ENCODE results near the gene ZNF778.

Gene ZNF778

DNA sequence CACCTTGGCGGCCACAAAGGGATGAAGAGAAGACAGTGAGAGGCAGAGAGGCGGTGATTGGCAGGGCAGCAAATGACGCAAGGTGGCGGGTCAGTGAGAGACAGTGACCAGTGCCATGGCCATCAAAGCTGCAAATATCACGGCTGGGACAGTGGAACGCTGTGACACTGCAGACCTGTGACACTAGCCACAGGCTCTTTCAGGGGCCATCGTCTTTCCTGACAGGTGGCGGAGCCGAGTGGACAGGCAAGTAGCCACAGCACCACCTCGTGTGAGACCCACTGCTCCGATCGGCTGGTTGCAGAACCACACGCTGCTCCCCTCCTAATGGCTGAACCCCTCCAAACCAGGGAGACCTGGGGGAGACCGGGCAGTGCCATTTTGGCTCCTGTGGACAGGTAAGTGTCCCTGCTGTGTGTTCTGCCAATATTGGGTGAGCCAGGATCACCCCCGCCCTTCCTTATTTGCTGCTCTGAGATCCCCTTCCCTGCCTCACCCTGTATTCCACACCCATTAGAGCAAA, 7.9 kb upstream of the ZNF778 start:
- Histone ChIP-seq H3K4me3 (ENCODE audit: low read length in 2 of 2) (no peak overlapping the region), H3K27ac (ENCODE audit: low read length) (no peak overlapping the region), H3K36me3 (ENCODE audit: control insufficient read depth in 2 of 2, insufficient read depth in 2 of 2, low read length in 2 of 2) (no peaks in the 10 kb centered on the region), H3K9me3 (ENCODE audit: control insufficient read depth in 2 of 2, low read length in 2 of 2) (no peaks in the 10 kb centered on the region), H3K27me3 (ENCODE audit: control insufficient read depth in 1 of 2, insufficient read depth in 2 of 2, low read length in 2 of 2) (peaks cover 0 to 2% of the 10 kb centered on the region in 2 donors), H3K9ac (ENCODE audit: low read length in 2 of 2) (no peak overlapping the region), H3K4me1 (ENCODE audit: control insufficient read depth, insufficient read depth, low read length) (no peaks in the 10 kb centered on the region)

DNA sequence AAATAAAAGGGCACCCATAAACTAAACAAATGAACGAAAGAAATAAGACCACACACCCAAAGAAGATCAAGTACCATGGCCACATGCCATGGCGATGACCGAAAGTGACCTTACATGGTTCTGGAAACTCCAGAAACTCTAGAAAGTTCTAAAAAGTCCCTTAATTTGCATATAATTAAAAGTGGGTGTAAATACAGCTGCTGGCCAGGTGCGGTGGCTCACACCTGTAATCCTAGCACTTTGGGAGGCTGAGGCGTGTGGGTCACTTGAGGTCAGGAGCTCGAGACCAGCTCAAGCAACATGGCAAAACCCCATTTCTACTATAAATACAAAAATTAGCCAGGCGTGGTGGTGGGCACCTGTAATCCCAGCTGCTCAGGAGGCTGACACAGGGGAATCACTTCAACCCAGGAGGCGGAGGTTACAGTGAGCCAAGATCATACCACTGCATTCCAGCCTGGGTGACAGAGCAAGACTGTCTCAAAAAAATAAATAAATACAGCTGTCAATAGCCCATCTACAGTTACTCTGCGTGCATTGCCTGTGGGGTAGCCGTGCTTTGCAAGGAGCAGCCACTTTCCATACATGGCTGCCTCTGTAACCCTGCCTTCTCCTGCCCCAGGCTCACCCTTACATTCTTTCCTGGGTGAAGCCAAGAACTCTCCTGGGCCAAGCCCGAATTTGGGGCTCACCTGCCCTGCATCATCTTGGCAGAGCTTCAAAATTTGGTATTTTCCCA, 7.2 kb upstream of the ZNF778 start:
- Histone ChIP-seq H3K9ac (ENCODE audit: low read length in 2 of 2) (no peak overlapping the region), H3K27me3 (ENCODE audit: control insufficient read depth in 1 of 2, insufficient read depth in 2 of 2, low read length in 2 of 2) (no peaks in the 10 kb centered on the region), H3K36me3 (ENCODE audit: control insufficient read depth in 2 of 2, insufficient read depth in 2 of 2, low read length in 2 of 2) (no peaks in the 10 kb centered on the region), H3K27ac (ENCODE audit: low read length) (no peak overlapping the region), H3K9me3 (ENCODE audit: control insufficient read depth in 2 of 2, low read length in 2 of 2) (no peaks in the 10 kb centered on the region), H3K4me3 (ENCODE audit: low read length in 2 of 2) (no peak overlapping the region), H3K4me1 (ENCODE audit: control insufficient read depth, insufficient read depth, low read length) (no peaks in the 10 kb centered on the region)

DNA sequence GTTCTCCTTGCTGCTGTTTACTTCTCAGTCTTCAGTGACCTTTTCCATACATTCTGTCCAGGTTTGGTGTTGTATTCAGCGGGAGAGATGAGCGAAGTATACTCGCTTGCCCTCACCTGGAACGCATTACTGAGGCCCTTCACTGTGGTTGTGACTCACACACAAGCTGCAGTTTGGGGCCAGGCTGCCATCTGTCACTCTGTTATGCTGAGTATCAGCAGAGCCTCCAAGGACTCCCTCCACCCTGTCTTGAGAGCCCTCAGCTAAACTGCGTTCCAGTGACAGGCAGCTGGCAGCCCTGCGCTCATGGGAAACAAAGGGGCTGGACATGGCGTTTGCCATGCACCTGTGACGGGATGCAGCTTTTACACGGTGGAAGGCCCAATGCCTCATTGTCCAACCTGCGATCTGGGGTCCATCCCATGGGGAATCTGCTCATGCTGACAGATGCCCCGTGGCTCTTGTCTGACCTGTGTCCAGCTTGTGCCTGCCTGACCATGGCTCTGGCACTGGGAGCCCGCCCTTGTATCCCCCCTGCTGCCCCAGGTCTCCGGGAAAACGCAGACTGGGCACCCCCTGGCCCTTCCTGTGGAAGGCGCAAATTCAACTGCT, 6.5 kb upstream of the ZNF778 start:
- peaks cover 1% of the 10 kb centered on the region for H3K4me1 ChIP-seq (ENCODE audit: control insufficient read depth, insufficient read depth, low read length)
- no peaks in the 10 kb centered on the region for H3K36me3 ChIP-seq (ENCODE audit: control insufficient read depth in 2 of 2, insufficient read depth in 2 of 2, low read length in 2 of 2)
- no peaks in the 10 kb centered on the region for H3K9me3 ChIP-seq (ENCODE audit: control insufficient read depth in 2 of 2, low read length in 2 of 2)
- no peak overlapping the region for H3K4me3 ChIP-seq (ENCODE audit: low read length in 2 of 2)
- H3K9ac ChIP-seq (ENCODE audit: low read length in 2 of 2), result no peak overlapping the region
- H3K27ac ChIP-seq (ENCODE audit: low read length), result no peak overlapping the region
- H3K27me3 ChIP-seq (ENCODE audit: control insufficient read depth in 1 of 2, insufficient read depth in 2 of 2, low read length in 2 of 2), result no peaks in the 10 kb centered on the region

DNA sequence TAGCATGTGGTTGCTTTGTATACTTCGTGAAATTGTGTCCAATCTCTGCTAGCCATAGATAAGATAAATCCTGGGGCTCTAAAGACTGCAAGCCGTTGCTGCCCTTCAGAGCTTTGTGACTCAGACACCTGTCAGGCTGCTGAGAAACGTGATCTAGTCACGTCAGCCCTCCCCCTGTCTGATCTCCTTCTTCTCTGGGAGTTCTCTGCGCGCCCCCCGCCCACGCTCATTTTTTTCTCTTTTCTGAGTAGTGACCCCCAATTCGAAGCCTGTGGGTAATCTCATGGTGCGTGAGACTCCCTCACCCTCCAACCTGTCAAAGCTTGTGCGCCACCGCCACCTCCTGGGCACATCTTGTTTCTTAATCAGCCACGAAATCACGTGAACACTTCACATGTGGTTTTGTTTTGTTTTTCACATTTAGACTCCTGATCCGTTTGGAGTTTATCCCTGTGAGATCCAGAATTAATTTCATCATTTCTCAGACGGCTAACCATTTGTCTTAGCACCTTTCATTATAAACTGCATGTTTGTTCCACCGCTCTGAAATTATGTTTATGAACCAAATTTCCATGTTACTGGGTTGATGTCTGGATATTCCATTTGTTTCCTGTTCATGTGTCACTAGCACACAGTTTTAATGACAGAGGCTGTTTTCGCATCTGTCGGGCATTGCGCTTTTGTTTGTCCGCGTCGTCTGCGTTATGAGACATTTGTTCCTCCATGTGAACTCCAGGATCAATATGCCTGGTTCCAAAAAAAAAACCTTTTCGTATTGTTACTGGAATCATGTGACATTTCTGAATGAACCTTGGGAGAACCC, 977 bp upstream of the ZNF778 start:
- Histone ChIP-seq H3K27me3 (ENCODE audit: control insufficient read depth in 1 of 2, insufficient read depth in 2 of 2, low read length in 2 of 2) (no peaks in the 10 kb centered on the region), H3K9ac (ENCODE audit: low read length in 2 of 2) (peak overlapping the region; percentile 93 to 95), H3K9me3 (ENCODE audit: control insufficient read depth in 2 of 2, low read length in 2 of 2) (no peaks in the 10 kb centered on the region), H3K4me3 (ENCODE audit: low read length in 2 of 2) (peak overlapping the region; percentile 89 to 94), H3K36me3 (ENCODE audit: control insufficient read depth in 2 of 2, insufficient read depth in 2 of 2, low read length in 2 of 2) (peaks cover 12 to 15% of the 10 kb centered on the region in 2 donors), H3K4me1 (ENCODE audit: control insufficient read depth, insufficient read depth, low read length) (peaks cover 6% of the 10 kb centered on the region), H3K27ac (ENCODE audit: low read length) (peak overlapping the region; percentile 95)

DNA sequence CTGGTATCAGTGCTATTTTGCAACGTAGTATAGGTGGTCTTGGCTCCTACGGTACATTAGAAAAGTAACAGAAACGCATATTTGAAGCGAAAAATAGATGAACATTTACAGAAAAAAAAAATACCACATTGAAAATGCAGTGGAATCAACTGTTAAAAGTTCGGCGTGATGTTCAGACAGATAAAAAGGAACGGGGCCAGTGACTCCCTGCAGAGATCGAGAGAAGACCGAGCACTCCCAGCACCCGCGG, 440 bp upstream of the ZNF778 start:
- H3K4me3 ChIP-seq (ENCODE audit: low read length in 2 of 2), result peak overlapping the region; percentile 89 to 94
- H3K9me3 ChIP-seq (ENCODE audit: control insufficient read depth in 2 of 2, low read length in 2 of 2), result no peaks in the 10 kb centered on the region
- H3K27me3 ChIP-seq (ENCODE audit: control insufficient read depth in 1 of 2, insufficient read depth in 2 of 2, low read length in 2 of 2), result no peaks in the 10 kb centered on the region
- H3K27ac ChIP-seq (ENCODE audit: low read length), result peak overlapping the region; percentile 95
- peaks cover 6% of the 10 kb centered on the region for H3K4me1 ChIP-seq (ENCODE audit: control insufficient read depth, insufficient read depth, low read length)
- peaks cover 17 to 20% of the 10 kb centered on the region in 2 donors for H3K36me3 ChIP-seq (ENCODE audit: control insufficient read depth in 2 of 2, insufficient read depth in 2 of 2, low read length in 2 of 2)
- peak overlapping the region; percentile 93 to 95 for H3K9ac ChIP-seq (ENCODE audit: low read length in 2 of 2)

DNA sequence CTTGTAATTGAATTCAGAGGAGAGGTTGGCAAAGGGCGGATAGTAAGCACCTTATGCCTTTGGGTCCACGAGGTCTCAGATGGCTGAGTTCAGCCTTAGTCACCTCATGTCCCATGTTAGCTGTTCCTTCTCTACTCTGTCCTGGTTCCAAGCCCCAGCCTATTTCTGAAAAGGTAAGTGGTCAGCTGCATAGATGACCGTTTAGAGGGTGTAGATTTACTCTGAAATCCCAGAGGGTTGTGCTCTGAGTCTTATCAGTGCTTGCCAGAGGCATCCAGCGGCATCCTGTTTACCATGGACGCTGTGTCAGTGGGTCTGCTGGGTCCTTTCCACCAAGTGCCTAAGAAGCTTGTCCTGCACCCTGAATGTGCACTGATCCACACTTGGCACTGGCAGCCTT, 1.9 kb downstream of the ZNF778 start:
- no peaks in the 10 kb centered on the region for H3K27me3 ChIP-seq (ENCODE audit: control insufficient read depth in 1 of 2, insufficient read depth in 2 of 2, low read length in 2 of 2)
- H3K9ac ChIP-seq (ENCODE audit: low read length in 2 of 2), result no peak overlapping the region
- peaks cover 29 to 36% of the 10 kb centered on the region in 2 donors for H3K36me3 ChIP-seq (ENCODE audit: control insufficient read depth in 2 of 2, insufficient read depth in 2 of 2, low read length in 2 of 2)
- peaks cover 6% of the 10 kb centered on the region for H3K4me1 ChIP-seq (ENCODE audit: control insufficient read depth, insufficient read depth, low read length)
- no peaks in the 10 kb centered on the region for H3K9me3 ChIP-seq (ENCODE audit: control insufficient read depth in 2 of 2, low read length in 2 of 2)
- H3K4me3 ChIP-seq (ENCODE audit: low read length in 2 of 2), result no peak overlapping the region
- H3K27ac ChIP-seq (ENCODE audit: low read length), result no peak overlapping the region

DNA sequence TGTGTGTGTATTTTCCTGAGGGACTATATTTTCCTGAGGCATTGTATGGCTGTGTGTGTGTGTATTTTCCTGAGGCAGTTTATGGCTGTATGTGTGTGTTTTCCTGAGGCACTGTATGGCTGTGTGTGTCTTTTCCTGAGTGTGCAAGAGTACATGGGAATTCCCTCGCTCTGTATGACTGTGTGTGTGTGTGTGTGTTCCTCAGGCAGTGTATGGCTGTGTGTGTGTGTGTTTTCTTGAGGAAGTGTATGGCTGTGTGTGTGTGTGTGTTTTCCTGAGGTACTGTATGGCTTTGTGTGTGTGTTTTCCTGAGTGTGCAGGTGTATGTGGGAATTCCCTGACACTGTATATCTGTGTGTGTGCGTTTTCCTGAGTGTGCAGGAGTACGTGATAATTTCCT, 4.1 kb downstream of the ZNF778 start:
- Histone ChIP-seq H3K36me3 (ENCODE audit: control insufficient read depth in 2 of 2, insufficient read depth in 2 of 2, low read length in 2 of 2) (peaks cover 40 to 47% of the 10 kb centered on the region in 2 donors), H3K4me1 (ENCODE audit: control insufficient read depth, insufficient read depth, low read length) (no peaks in the 10 kb centered on the region), H3K9ac (ENCODE audit: low read length in 2 of 2) (no peak overlapping the region), H3K4me3 (ENCODE audit: low read length in 2 of 2) (no peak overlapping the region), H3K27ac (ENCODE audit: low read length) (no peak overlapping the region), H3K27me3 (ENCODE audit: control insufficient read depth in 1 of 2, insufficient read depth in 2 of 2, low read length in 2 of 2) (no peaks in the 10 kb centered on the region), H3K9me3 (ENCODE audit: control insufficient read depth in 2 of 2, low read length in 2 of 2) (no peaks in the 10 kb centered on the region)

DNA sequence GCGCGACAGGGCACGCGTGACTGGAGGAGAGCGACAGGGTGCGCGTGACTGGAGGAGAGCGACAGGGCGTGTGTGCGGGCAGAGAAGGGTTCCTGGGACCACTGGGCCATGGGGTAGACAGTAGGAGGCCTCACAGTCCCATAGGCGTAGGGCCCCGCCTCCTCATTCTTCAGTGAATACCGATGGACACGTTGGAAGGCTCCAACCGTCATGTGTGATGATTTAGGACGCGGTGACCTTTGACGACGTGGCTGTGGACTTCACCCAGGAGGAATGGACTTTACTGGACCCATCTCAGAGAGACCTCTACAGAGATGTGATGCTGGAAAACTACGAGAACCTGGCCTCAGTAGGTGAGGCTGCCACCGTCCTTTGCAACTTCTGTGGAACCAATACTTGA, 5.4 kb downstream of the ZNF778 start:
- Histone ChIP-seq H3K4me3 (ENCODE audit: low read length in 2 of 2) (no peak overlapping the region), H3K9ac (ENCODE audit: low read length in 2 of 2) (no peak overlapping the region), H3K27ac (ENCODE audit: low read length) (no peak overlapping the region), H3K4me1 (ENCODE audit: control insufficient read depth, insufficient read depth, low read length) (no peaks in the 10 kb centered on the region), H3K9me3 (ENCODE audit: control insufficient read depth in 2 of 2, low read length in 2 of 2) (peaks cover 5 to 8% of the 10 kb centered on the region in 2 donors), H3K36me3 (ENCODE audit: control insufficient read depth in 2 of 2, insufficient read depth in 2 of 2, low read length in 2 of 2) (peaks cover 54 to 60% of the 10 kb centered on the region in 2 donors), H3K27me3 (ENCODE audit: control insufficient read depth in 1 of 2, insufficient read depth in 2 of 2, low read length in 2 of 2) (no peaks in the 10 kb centered on the region)

DNA sequence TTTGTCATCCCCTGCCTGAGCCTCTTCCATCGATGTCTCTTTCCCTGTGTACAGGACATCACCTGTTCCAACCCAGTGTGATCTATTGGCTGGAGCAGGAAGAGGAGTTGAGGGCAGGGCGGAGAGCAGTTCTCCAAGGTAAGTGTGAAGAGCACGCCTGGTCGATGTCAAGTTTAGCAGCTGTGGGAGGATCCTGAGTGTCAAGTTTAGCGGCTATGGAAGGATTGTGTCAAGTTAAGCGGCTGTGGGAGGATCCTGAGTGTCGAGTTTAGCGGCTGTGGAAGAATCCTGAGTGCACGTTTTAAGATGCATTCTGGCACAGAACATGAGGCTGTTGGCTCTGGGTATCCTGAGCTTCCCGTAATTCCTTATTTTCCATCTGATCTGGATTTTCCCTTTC, 7.2 kb downstream of the ZNF778 start:
- peaks cover 62 to 65% of the 10 kb centered on the region in 2 donors for H3K36me3 ChIP-seq (ENCODE audit: control insufficient read depth in 2 of 2, insufficient read depth in 2 of 2, low read length in 2 of 2)
- H3K27me3 ChIP-seq (ENCODE audit: control insufficient read depth in 1 of 2, insufficient read depth in 2 of 2, low read length in 2 of 2), result no peaks in the 10 kb centered on the region
- H3K27ac ChIP-seq (ENCODE audit: low read length), result no peak overlapping the region
- H3K4me3 ChIP-seq (ENCODE audit: low read length in 2 of 2), result no peak overlapping the region
- H3K9ac ChIP-seq (ENCODE audit: low read length in 2 of 2), result no peak overlapping the region
- no peaks in the 10 kb centered on the region for H3K4me1 ChIP-seq (ENCODE audit: control insufficient read depth, insufficient read depth, low read length)
- peaks cover 5 to 8% of the 10 kb centered on the region in 2 donors for H3K9me3 ChIP-seq (ENCODE audit: control insufficient read depth in 2 of 2, low read length in 2 of 2)

DNA sequence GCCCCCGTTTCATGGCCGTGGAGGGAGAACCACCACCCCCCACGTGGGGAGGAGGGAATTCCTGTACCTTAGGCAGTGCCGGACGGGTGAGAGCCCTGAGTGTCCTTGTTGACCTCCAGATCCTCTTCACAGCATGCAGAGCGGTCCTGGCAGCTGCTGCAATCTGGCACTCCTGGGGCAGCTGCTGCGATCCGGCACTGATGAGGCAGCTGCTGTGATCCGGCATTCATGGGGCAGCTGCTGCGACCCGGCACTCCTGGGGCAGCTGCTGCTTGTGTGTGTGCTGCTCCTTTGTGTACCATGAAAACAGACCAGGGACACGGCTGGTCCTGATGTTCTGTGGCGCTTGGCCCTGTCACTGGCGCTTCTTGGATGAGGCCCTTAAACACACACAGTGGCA, 12.8 kb downstream of the ZNF778 start:
- Histone ChIP-seq H3K4me1 (ENCODE audit: control insufficient read depth, insufficient read depth, low read length) (no peaks in the 10 kb centered on the region), H3K9ac (ENCODE audit: low read length in 2 of 2) (no peak overlapping the region), H3K27me3 (ENCODE audit: control insufficient read depth in 1 of 2, insufficient read depth in 2 of 2, low read length in 2 of 2) (no peaks in the 10 kb centered on the region), H3K9me3 (ENCODE audit: control insufficient read depth in 2 of 2, low read length in 2 of 2) (peaks cover 5 to 8% of the 10 kb centered on the region in 2 donors), H3K27ac (ENCODE audit: low read length) (no peak overlapping the region), H3K4me3 (ENCODE audit: low read length in 2 of 2) (no peak overlapping the region), H3K36me3 (ENCODE audit: control insufficient read depth in 2 of 2, insufficient read depth in 2 of 2, low read length in 2 of 2) (peaks cover 58 to 71% of the 10 kb centered on the region in 2 donors)
